A549 (cell line): Measurements from ENCODE around the gene HHLA2.

Source experiments
- CTCF ChIP-seq: fragments of >200 bp; sonication (Bioruptor Twin); formaldehyde crosslinking; IDR thresholded peaks from 3 replicates; pipeline ENCODE4 v1.5.1; 2016
- ELK1 ChIP-seq: fragments of 150-350 bp; IDR thresholded peaks from 2 replicates; pipeline ENCODE4 v1.6.1; 2014; ENCODE audit warnings: low read depth, mild to moderate bottlenecking, low read length

DNA sequence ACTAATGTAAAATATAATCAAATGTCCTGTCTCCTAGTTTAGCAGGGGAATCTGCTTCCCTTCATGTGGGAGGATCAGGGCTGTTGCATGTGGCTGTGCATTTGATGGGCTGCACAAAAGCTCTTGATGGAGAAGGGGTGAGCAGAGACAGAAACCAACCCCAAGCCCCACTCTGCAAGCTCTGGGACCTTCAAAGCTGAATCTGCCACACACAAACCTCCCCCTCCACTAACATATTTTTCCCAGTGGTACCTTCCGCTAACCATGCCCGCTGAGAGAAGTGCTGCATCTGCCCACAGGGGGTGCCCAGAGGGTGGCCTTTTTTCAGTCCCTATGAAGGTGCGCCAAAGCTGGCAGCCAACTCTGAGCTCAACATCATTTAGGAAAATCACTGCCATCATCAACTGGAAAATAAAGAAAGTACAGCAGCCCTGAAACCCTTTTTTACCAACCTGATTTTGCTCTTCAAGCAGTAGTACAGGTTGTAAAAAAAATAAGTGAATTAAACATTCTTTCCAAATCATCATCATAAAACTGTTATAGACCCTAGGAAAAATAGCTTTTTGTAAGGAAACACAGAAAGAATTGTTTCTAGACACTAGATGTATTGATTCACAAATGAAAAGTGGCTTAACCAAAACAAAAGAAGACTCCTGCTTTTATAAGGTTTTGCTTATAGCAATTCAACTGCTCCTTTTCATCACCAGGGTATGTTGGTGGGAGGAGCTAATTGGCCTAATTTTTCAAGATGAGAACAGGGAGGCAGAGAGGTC lies 97.0 kb downstream of the HHLA2 start:
- TF ChIP-seq CTCF (no peak), ELK1 (no peak)
